Natural killer cell (primary cell): ENCODE measurements around the gene TAF1B. TPM values are rescaled to one million over a fixed set of nuclear protein-coding genes. Genes with fewer than 3 reads are reported as not detected.

Source experiments
- ATAC-seq, 3 donors: fragments of 150-1000 bp in 2 of 3; fragments of 200-7000 bp in 1 of 3; cut with Tn5 transposase; 1 replicate in 1 of 3; 2 replicates in 2 of 3; pipeline ENCODE4 v1.10.0; 2021; ENCODE audit warnings: mild to moderate bottlenecking in 2 of 3, moderate library complexity in 2 of 3
- DNase-seq, 2 donors: peaks; one replicate each; pipeline versions ENCODE4 v3.0.0 to v3.0.0-alpha.2; 2013 to 2021; ENCODE audit warnings: mixed read lengths in 1 of 2
- H3K27ac ChIP-seq: one replicate; pipeline ENCODE4 v1.5.1; 2013; ENCODE audit warnings: mild to moderate bottlenecking, low read length
- H3K27me3 ChIP-seq: one replicate; pipeline ENCODE4 v1.6.1; 2013; ENCODE audit warnings: low read length; ENCODE audit not compliant: control insufficient read depth, insufficient read depth
- H3K36me3 ChIP-seq: one replicate; pipeline ENCODE4 v1.6.1; 2013; ENCODE audit warnings: low read length; ENCODE audit not compliant: control insufficient read depth, insufficient read depth
- H3K4me1 ChIP-seq: one replicate; pipeline ENCODE4 v1.6.1; 2013; ENCODE audit warnings: low read length; ENCODE audit not compliant: control insufficient read depth, insufficient read depth
- H3K4me3 ChIP-seq: one replicate; pipeline ENCODE4 v1.5.1; 2013; ENCODE audit warnings: low read length
- H3K9me3 ChIP-seq: one replicate; pipeline ENCODE4 v1.6.1; 2013; ENCODE audit warnings: low read length; ENCODE audit not compliant: control insufficient read depth, insufficient read depth
- H3K27ac Mint-ChIP-seq, 2 donors: one replicate each; pipeline ENCODE4 v1.8.0; 2022; ENCODE audit warnings: mild to moderate bottlenecking in 2 of 2, mixed read lengths in 2 of 2, moderate library complexity in 1 of 2
- H3K27me3 Mint-ChIP-seq, 2 donors: one replicate each; pipeline ENCODE4 v1.8.0; 2022; ENCODE audit warnings: low read depth in 2 of 2, mixed read lengths in 2 of 2
- H3K36me3 Mint-ChIP-seq: one replicate; pipeline ENCODE4 v1.8.0; 2022; ENCODE audit warnings: mixed read lengths
- H3K4me1 Mint-ChIP-seq, 2 donors: one replicate each; pipeline ENCODE4 v1.8.0; 2022; ENCODE audit warnings: mixed read lengths in 2 of 2
- H3K4me3 Mint-ChIP-seq: one replicate; pipeline ENCODE4 v1.8.0; 2022; ENCODE audit warnings: mild to moderate bottlenecking, moderate library complexity, mixed read lengths
- H3K9me3 Mint-ChIP-seq, 2 donors: one replicate each; pipeline ENCODE4 v1.8.0; 2022; ENCODE audit warnings: mixed read lengths in 2 of 2
- WGBS: methylation state at CpG from one replicate; pipeline ENCODE4 v1.1.7; 2013; ENCODE audit warnings: missing lambda C conversion rate; ENCODE audit not compliant: insufficient coverage; 5-methylcytosine and 5-hydroxymethylcytosine counted together
- intact Hi-C: fragments of 100-400 bp; cut with micrococcal nuclease; formaldehyde crosslinking; loops from one replicate; pipeline ENCODE4 v1.14.2; 2022
- total RNA-seq, 4 donors: library from RNA; stranded (reverse); fragments of 120-200 nt in 1 of 4; gene quantifications; one replicate each; pipeline versions ENCODE4 v1.2.3 to v1.2.4, GENCODE V29; 2013 to 2022
- TF ChIP-seq, protein P1 (sequence below): fragments of 200-600 bp; IDR thresholded peaks from one replicate; pipeline ENCODE4 v1.8.0; 2022; ENCODE audit warnings: antibody characterized with exemption

TAF1B gene
- total RNA-seq, 3 donors from 2014 or later (not counting 1 experiment from before 2014, with no cell fraction given): 24.8 to 40.8 (median 26.8) TPM

DNA sequence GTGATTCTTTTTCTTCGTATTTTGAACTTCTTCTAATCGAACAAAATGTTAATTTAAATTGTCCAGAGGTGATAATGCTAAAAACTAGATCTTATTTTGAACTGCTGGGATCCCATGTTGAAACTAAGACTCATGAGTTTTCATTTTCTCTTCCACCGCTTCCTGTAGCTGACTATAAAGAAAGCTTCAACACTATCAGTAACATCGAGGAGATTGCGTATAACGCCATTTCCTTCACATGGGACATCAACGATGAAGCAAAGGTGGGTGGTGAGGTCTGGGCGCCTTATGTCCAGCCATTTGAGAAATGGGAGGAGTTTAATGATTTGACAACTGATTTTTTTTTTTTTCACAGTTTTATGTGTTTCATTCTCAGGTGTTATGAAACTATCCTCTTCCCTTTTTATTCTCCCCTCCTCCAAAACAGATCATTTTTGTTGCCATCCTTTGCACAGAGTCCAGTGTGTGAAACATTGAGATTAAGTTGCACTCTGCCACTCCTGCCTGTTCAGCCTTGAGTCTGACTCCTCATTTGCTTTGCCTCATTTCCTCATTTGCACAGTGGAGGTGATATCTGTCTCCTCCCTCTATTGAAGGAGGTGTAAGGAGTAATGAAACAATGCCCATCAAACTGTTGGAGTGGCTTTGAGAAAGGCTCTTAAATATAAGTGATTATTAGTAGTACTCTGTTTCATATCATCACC lies 122.0 kb downstream of the TAF1B start:
- peaks cover 13 to 17% of the 10 kb centered on the region in 2 donors for H3K4me1 Mint-ChIP-seq
- no peaks in the 10 kb centered on the region for H3K27me3 ChIP-seq
- peak in 1 of 2 donors; percentile 28 for DNase-seq
- no peaks in the 10 kb centered on the region for H3K9me3 ChIP-seq
- TF ChIP-seq, protein P1, sequence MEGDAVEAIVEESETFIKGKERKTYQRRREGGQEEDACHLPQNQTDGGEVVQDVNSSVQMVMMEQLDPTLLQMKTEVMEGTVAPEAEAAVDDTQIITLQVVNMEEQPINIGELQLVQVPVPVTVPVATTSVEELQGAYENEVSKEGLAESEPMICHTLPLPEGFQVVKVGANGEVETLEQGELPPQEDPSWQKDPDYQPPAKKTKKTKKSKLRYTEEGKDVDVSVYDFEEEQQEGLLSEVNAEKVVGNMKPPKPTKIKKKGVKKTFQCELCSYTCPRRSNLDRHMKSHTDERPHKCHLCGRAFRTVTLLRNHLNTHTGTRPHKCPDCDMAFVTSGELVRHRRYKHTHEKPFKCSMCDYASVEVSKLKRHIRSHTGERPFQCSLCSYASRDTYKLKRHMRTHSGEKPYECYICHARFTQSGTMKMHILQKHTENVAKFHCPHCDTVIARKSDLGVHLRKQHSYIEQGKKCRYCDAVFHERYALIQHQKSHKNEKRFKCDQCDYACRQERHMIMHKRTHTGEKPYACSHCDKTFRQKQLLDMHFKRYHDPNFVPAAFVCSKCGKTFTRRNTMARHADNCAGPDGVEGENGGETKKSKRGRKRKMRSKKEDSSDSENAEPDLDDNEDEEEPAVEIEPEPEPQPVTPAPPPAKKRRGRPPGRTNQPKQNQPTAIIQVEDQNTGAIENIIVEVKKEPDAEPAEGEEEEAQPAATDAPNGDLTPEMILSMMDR: no peak
- no peaks in the 10 kb centered on the region for H3K9me3 Mint-ChIP-seq
- intact Hi-C loops: no loop called here
- WGBS: 65% methylated on average over 6 of the region's 8 CpGs
- H3K36me3 ChIP-seq: no peaks in the 10 kb centered on the region
- no peak overlapping the region for H3K4me3 ChIP-seq
- no peaks in the 10 kb centered on the region for H3K36me3 Mint-ChIP-seq
- H3K27ac Mint-ChIP-seq: peak overlapping the region; percentile 2 to 49
- ATAC-seq: peak; percentile 15 to 82 (median 63)
- peaks cover 0 to 6% of the 10 kb centered on the region in 2 donors for H3K27me3 Mint-ChIP-seq
- H3K4me1 ChIP-seq: peaks cover 14% of the 10 kb centered on the region
- H3K4me3 Mint-ChIP-seq: peak overlapping the region; percentile 47
- H3K27ac ChIP-seq: no peak overlapping the region

DNA sequence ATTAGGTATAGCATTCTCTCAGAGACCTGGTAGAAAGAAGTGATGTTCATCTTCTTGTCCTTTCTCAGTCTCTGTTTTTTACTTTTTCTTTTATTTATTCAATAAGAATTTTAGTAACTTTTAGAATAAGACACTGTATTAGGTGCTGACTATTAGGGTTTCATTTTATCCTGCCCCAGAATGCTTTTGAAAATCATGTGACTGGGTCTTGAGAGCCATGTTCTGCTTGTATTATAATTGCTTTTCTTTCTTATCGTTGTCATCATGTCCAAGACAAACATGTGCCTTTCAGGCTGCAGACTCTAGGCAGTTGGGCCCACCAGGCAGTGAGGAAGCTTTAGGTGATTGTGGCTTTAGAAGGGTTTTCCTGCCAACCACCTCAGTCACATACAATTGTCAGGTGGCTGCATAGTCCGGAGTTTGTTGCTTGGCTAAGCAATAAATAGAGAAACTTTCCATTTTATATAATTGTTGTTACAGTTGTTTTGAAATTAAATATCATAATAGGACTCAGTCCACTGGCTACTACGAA lies 123.3 kb downstream of the TAF1B start:
- WGBS: 51% methylated on average over 2 of the region's 3 CpGs
- H3K4me1 Mint-ChIP-seq: peaks cover 13 to 17% of the 10 kb centered on the region in 2 donors
- H3K9me3 Mint-ChIP-seq: no peaks in the 10 kb centered on the region
- Histone ChIP-seq H3K27me3 (no peaks in the 10 kb centered on the region), H3K4me1 (peaks cover 14% of the 10 kb centered on the region), H3K4me3 (no peak overlapping the region), H3K27ac (no peak overlapping the region), H3K9me3 (no peaks in the 10 kb centered on the region), H3K36me3 (no peaks in the 10 kb centered on the region)
- ATAC-seq (peak in 1 of 3 donors; percentile 62), DNase-seq (no peak)
- intact Hi-C loops: no loop called here
- peaks cover 0 to 4% of the 10 kb centered on the region in 2 donors for H3K27me3 Mint-ChIP-seq
- TF ChIP-seq, protein P1: no peak
- no peaks in the 10 kb centered on the region for H3K36me3 Mint-ChIP-seq
- peak overlapping the region; percentile 14 for H3K4me3 Mint-ChIP-seq
- no peak overlapping the region for H3K27ac Mint-ChIP-seq

DNA sequence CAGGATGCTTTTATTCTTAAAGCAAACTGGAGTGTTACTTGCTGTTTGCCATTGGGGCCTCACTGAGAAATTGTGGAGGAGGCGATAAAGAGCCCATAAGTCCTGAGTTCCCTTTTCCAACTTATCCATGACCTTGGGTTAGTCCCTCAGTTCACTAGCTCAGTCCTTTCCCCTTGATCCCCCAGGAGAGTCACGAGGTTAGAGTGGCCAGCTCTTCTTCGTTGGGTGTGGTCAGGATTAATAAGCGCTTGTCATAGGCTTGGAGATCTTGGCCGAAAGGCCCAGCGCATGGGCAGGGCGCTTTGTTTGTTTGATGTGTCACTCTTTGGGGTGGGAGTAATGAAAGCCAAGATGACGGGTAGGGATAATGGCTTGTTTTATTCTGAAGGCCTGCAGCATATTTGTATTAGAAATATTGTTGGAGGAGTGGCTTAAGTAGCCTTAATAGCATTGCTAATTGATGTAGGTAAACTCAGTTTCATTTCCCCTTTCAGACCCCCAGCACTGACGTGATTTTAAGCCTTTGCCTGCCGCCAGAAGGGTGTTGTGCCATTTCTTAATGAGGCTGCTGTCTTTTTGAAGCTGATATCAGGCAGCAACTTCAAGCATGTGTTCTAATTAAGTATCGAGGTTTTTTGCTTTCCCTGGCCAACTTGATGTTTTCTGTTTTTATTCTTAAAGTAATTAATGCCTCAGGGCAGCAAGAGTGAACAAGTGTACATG lies 123.9 kb downstream of the TAF1B start:
- Histone ChIP-seq H3K27me3 (no peaks in the 10 kb centered on the region), H3K4me1 (peaks cover 14% of the 10 kb centered on the region), H3K4me3 (no peak overlapping the region), H3K9me3 (no peaks in the 10 kb centered on the region), H3K36me3 (no peaks in the 10 kb centered on the region), H3K27ac (no peak overlapping the region)
- ATAC-seq (no peak), DNase-seq (no peak)
- WGBS: 85% methylated on average over 11 of the region's 11 CpGs
- H3K27me3 Mint-ChIP-seq: no peaks in the 10 kb centered on the region
- H3K4me1 Mint-ChIP-seq: peaks cover 13 to 17% of the 10 kb centered on the region in 2 donors
- no peaks in the 10 kb centered on the region for H3K9me3 Mint-ChIP-seq
- TF ChIP-seq, protein P1: no peak
- intact Hi-C loops: no loop called here
- H3K36me3 Mint-ChIP-seq: no peaks in the 10 kb centered on the region
- no peak overlapping the region for H3K27ac Mint-ChIP-seq
- no peak overlapping the region for H3K4me3 Mint-ChIP-seq
